Measurements from ENCODE around the gene FXYD3. TPM values are rescaled to one million over a fixed set of nuclear protein-coding genes. Genes with fewer than 3 reads are reported as not detected.
"Not testable (repeated sequence)": the region's sequence is repeated elsewhere in the genome, so short reads cannot be mapped to it uniquely, and the experiment has no call there.

FXYD3 gene
- total RNA-seq, 1 donor from 2014 or later, result not detected

DNA sequence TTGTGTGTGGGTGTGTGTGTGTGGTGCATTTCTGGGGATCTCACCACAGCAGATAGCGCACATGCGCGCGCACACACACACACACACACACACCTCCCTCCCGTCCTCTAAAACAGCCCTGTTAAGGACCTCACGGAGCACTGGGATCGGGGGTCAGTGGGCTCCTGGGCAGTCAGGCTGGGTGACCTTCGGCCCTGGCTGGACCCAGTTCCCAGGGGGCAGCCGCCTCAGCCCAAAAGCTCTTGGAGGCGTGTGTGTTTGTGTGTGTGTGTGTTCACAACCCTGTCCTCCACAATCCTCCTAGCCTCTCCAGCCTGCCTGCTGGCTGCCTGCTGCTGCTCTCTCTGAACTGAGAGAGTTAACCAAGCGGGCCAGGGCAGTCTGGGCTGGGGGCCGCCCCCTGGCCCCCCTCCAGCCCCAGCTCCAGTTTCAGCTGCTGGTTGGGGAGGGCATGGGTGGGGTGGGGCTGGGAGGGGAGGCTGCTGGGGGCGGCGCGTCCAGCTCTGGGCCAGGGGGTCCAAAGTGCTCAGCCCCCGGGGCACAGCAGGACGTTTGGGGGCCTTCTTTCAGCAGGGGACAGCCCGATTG lies 22.8 kb downstream of the FXYD3 start, which contains the start of gene FXYD1:
Gene FXYD1, plus strand, starts transcription at position 520 of the 588 bp plus-strand sequence. CDS start 1,256 bp downstream, outside the sequence.
- DNase-seq (ENCODE audit: low spot score in 2 of 2) (no peak), FAIRE-seq (no peak)

DNA sequence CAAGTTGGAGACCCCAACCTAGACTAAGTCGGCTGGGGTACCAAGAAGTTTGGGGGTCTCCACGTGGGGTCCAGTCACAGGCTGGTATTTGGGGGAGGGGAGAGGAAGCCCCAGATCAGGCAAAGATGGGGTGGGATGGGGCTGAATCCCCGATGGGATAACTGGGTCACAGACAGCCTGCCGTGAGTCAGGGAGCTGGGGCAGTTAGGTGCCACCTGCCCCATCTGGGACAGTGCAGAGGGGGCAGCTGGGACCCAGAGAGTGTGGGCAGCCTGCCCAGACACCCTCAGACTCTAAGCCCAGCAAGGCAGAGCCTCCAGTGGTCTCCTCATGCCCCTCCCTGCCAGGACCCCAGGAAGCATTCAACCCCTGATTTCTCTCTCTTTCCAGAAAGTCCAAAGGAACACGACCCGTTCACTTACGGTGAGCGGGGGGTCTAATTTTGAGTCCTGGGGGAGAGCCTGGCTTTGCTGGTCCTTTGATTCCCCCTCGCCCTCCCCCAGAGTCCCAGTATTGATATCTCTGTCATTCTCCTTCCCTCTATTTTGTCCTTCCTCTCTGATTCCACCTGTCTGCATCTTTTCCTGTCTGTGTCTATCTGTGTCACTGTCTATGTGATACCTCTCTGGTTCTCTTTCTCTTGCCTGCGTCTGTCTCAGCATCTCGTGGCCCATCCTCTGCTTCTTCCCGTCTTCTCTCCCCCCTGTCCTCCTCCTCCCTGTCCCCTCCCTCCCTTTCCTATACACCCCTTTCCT lies 24.8 kb downstream of the FXYD3 start:
- FAIRE-seq (no peak), DNase-seq (ENCODE audit: low spot score in 2 of 2) (no peak)

DNA sequence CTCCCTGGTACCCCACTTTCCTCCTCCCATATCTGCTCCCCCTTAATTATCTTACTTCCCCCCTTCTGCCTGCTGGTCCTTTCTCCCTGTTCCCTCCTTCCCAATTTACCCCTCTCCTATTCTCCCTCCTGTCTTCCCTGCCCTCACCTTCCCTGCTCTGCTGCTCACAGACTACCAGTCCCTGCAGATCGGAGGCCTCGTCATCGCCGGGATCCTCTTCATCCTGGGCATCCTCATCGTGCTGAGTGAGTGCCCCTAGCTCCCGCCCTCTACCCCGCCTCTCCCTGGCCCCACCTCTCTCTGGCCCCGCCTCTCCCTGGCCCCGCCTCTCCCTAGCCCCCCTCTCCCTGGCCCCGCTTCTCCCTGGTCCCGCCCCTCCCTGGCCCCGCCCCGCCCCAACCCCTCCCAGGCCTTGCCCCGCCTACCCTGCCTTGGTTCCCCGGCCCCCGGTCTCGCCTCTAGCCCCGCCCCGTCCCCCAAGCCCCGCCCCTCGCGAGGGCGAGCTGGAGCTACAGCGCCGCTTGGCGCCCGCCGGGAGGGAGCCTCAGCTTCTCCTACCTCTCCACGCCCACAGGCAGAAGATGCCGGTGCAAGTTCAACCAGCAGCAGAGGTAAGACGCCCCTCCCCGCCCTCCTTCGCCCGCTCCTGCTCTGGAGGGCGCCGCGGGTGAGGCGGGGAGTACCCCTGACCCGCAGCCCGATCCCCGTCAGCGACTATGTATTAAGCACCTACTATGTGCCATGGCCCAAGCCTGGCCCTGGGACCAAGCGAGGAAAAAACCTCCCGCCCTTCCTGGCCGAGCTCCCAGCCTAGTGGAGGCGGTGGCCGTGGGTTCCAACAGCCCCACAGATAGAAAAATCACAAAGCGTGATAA lies 25.6 kb downstream of the FXYD3 start:
- DNase-seq (ENCODE audit: low spot score in 2 of 2) (peak; percentile 98), FAIRE-seq (no peak)

DNA sequence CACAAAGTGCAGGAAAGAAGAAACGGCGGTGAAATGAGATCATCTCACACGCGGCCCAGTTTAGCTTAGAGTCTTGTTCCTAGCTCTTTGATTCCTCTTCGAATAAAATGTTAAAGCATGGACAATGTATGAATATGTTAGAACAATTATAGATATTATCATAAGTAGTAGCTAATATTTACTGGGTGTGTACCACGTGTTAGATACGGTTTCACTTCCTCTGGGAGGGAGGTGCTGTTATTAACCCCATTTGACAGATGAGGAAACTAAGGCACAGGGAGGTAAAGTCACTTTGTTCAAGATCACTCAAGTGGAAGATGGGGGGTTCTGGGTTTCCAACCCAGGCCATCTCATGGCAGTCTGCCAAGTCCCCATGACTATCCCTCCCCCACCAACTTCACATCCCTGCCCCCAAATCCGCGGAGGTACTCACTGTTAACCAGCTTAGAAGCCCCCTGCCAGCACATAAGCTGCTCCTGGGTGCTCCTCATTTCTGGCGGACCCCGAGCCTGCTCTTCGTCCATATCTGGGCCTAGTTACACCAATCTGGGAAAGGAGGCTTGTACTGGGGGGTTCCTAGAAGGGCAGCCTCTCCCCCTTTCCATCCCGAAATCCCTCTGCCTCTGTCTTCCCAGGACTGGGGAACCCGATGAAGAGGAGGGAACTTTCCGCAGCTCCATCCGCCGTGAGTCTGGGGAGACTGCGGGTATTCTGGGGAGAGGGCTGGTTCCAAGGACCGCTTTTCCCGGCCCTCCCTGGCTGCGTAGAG lies 26.4 kb downstream of the FXYD3 start:
- DNase-seq (ENCODE audit: low spot score in 2 of 2) (no peak), FAIRE-seq (no peak)

DNA sequence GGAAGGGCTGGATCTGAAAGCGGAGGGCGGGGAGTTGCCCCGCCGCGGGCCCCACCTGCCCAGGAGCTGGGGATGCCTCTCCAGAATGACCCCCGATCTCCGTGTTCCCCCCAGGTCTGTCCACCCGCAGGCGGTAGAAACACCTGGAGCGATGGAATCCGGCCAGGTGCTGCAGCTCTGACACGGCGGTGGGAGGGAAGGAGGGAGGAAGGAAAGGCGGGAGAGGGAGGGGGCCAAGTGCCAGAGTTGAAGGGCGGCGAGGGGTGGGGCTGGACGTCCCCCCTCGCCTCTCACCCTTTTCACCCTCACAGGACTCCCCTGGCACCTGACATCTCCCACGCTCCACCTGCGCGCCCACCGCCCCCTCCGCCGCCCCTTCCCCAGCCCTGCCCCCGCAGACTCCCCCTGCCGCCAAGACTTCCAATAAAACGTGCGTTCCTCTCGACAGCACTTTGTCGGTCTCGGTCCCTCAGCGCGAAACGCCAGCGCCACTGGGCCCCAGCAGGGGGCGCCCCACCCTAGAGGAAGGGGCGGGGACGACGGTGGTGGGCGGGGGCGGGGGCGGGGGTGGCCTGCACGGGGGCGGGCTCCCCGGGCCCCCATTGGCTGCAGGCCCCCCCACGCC lies 27.1 kb downstream of the FXYD3 start:
- no peak for FAIRE-seq
- peak; percentile 77 to 80 for DNase-seq (ENCODE audit: low spot score in 2 of 2)

DNA sequence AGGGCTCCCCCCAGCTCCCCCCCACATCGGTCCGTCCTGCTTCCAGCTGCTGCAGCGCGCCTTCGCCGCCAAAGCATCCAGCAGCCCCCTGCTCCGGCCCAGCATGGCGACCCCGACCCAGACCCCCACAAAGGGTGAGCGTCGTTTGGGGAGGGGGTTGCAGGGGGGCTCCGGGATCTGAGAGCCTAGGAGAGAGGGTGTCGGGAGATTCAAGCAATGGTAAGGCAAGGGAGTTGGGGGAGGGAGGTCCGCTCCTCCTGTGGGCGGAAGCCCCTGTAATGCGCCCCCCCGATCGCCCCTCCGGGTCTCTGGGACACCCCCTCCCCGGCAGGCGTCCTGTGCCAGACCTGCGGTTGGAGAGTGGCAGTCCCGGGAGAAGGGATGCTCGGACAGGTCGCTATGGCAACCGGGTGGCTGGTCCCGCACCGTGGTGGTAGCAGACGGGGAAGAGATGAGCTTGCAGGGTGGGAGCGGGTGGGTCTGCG lies 27.6 kb downstream of the FXYD3 start, which contains the start of gene FXYD7:
Gene FXYD7, plus strand, starts transcription at position 25 of the 485 bp plus-strand sequence. Its CDS starts 79 bp downstream, at position 104.
- FAIRE-seq (no peak), DNase-seq (ENCODE audit: low spot score in 2 of 2) (no peak)

DNA sequence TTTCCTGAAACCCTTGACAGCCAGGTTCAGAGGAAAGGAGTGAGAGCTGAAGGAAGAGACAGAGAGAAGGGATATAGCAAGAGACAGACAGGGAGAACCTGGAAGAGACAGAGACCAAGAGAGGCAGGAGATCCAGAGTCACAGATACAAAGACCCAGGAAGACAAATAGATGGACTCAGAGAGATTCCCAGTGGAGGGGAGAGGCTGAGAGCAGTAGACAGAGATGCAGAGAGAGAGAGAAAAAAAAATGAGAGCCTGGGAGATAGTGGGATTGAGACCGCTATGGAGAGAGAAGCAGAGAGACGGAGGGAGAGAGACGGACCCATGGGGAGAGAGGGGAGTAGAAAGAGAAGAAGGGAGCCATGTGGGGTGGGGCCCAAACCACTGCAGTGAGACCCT lies 28.2 kb downstream of the FXYD3 start:
- DNase-seq (ENCODE audit: low spot score in 2 of 2), result no peak
- no peak for FAIRE-seq

DNA sequence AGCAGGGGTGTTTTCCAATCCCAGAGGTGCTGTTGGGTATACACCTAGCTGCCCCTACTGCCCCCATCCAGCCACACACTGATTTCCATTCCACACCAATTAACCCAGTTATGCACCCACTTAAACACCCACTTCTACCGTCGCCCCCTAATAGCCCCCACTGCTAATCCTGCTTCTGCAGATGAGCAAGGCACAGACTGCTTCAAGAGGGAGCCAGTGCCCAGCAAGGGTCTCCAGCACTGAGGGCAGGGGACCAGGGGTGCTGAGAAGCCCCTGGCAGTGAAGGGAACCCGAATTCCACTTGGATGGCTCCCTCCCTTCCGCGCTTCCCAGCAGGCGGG lies 28.6 kb downstream of the FXYD3 start:
- no peak for FAIRE-seq
- no peak for DNase-seq (ENCODE audit: low spot score in 2 of 2)

DNA sequence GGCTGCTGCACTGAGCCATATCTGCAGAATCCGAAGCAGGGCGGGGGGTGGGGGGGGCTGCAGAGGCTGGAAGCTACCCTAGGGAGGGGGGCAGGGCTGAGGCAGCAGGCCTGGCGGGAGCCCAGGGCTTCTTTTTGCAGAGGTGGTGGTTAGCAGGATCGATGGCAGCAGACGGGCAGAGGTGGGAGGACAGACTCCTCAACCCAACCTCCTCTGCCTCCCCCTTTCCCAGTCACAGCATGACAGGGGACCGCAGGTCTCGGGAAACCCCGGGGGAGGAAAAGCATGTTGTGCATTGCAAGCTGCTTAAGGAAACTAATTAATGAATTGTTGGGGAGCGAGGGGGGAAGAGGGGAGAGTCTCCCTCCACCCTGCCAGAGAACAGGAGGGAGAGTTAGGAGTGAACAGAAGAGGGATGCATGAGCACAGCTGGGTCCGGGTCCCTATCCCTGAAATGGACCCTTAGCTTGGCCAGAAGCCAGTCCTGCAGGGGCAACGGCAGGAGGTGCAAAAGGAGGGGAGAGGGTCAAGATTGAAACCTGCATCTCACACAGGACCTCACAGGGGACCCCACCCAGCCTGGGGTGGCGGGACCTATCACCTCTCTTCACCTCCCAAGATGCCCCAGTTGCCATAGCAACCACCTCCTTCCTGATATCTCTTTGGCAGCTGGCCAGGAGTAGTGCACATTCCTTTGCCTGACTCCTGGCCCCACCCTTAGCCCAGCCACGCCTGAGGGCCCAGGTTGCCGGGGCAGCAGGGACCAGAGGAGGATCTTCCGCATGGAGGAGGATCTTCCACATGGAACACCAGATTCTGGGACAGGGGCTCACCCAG lies 29.2 kb downstream of the FXYD3 start:
- DNase-seq (ENCODE audit: low spot score in 2 of 2), result peak in 1 of 2 donors; percentile 12
- no peak for FAIRE-seq

DNA sequence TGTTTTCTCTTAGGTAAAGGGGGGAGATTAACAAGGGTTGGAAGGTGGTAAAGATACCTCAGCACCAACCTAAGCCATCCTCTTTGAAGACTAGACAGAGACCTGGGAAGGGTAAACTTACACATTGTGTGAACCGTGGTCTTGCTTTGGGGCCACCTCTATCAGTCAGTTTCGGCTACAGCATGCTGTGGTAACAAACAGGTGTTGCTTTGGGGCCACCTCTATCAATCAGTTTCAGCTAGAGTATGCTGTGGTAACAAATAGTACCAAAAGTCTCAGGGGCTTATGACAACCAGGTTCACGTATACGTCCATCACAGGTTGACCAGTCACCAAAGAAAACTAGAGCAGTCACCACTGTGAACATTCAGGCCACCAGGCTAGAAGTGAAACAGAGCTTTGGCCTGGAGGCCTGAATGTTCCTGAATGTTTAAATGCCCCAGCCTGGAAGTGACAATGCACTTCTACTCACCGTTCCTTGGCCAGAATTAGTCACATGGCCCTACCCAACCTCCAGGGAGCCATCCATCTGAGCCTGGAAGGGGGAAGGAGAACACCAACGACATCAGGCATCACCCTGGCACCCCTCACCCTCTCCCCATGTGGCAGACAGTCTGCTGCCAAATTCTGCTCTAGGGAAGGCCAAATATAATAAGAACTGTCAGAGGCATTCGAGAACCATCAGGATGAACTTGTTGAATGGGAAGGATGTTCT lies 31.3 kb downstream of the FXYD3 start:
- FAIRE-seq (no peak), DNase-seq (ENCODE audit: low spot score in 2 of 2) (no peak)

DNA sequence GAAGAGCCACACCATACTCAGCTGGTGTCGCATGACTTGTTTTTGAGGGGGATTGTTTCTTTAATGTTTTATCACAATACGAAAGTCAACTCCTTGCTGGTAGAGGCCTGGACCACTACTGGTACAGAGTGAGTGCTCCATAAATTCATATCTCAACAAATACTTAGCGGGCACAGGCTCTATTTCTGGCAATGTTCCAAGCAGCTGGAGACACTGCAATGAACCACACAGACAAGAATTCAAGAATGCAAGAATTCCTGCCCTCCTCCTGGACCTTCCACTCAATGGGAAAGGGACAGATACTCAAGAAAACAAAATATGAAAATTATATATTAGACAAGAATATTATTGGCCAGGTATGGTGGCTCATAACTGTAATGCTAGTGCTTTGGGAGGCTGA lies 33.8 kb downstream of the FXYD3 start:
- DNase-seq (ENCODE audit: low spot score in 2 of 2) (no peak), FAIRE-seq (no peak)

DNA sequence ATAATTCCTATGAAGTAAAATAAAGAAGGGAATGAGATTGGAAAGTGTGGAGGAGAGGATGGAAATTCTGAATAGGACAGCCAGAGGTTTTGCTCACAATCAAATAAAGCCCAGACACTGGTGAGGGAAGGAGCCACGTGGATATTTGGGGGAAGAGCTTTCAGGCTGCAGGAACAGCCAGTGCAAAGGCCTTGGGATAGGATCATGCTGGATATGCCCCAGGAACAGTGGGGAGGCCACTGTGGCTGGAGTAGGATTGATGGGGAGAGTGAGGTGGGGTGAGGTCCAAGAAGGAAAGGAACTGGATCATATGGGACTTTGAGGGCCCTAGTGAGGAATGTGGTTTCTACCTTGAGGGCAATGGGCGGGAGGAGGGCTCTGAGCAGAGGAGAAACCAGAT lies 34.8 kb downstream of the FXYD3 start:
- no peak for FAIRE-seq

DNA sequence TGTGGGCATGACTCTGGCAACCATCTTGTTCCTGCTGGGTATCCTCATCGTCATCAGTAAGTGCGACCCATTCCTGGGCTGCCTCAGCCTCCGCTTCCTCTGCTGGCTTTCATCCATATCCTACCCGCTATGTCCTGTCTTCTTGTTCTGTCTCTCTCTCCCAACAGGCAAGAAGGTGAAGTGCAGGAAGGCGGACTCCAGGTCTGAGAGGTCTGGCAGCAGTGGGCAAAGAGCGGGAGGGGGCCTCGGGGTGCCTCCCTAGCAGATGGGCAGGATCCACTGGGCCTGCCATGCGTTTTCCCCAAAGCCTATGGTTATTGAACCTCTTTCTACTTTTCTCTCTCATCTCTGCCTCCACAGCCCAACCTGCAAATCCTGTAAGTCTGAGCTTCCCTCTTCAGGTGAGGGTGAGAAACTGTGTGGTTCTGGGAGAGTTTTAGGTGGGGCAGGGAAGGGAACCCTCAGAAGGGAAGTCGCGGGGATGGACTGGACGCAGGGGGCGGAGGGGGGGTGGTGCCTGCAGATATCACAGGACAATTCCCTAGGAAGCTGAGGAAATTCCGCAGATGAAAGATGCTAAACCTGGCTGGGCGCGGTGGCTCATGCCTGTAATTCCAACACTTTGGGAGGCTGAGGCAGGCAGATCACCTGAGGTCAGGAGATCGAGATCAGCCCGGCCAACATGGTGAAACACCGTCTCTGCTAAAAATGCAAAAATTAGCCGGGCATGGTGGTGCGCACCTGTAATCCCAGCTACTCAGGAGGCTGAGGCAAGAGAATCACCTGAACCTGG lies 35.8 kb downstream of the FXYD3 start:
- peak in 1 of 2 donors; percentile 10 for DNase-seq (ENCODE audit: low spot score in 2 of 2)
- no peak for FAIRE-seq

More for the DNA sequence above, 34.8 kb downstream of the FXYD3 start:
- DNase-seq (ENCODE audit: low spot score in 2 of 2), result no peak

DNA sequence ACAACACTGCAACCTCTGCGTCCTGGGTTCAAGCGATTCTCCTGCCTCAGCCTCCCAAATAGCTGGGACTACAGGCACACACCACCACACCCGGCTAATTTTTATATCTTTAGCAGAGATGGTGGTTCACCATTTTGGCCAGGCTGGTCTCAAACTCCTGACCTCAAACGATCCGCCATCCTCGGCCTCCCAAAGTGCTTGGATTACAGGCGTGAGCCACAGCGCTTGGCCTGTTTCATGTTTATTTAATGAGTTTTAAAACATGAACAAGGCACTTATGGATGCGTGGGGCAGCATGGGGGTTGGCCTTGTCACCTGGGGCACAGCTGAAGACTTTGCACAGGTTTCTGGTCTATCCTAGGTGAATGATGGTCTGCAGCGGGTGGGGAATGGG lies 37.5 kb downstream of the FXYD3 start:
- not testable (repeated sequence) for DNase-seq (ENCODE audit: low spot score in 2 of 2); FAIRE-seq

DNA sequence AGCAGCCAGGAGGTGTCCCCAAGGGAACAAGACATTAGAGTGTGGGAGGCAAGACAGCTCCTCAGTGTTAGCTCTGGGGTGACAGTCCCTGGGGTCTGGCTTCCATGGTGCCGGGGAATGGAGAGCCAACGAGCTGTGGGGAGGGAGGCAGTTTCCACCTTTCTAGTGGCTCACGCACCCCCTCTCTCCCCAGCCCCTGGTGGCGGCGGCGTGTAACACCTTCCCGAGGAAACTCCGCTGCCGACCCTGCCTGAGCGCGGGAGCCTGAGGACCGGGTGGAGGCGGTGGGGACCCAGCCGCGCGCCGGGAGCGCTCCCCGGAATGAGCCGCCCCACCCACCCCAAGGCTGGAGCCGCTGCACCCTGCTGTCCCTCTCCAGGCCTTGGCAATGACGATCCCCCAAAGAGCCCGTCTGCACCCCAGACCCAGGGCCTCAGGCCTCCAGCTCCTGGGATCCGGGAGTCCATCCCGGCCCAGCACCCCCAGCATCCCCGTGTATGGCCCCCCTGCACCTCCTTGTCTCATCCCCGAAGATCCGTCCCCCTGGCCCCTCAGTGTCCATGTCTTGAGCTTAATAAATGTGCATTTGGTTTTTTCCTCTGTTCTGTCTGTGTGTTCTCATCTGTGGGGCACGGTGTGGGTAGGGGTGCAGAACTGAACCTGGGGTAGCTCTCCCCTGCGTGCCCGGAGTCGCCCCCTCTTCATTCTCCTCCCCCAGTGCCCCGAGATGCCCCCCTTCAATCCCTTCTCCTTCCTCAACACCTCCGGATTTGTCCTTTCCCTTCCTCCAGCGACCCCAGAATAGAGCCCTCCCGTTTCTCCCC lies 38.3 kb downstream of the FXYD3 start:
- FAIRE-seq (no peak), DNase-seq (ENCODE audit: low spot score in 2 of 2) (no peak)
